Inflammatory macrophage treated with lipopolysaccharide for 4 hours (primary cell): ENCODE results near the gene CDK8.
"Not testable (repeated sequence)": the region's sequence is repeated elsewhere in the genome, so short reads cannot be mapped to it uniquely, and the experiment has no call there.

ENCODE experiments used
- DNase-seq: peaks from one replicate; pipeline ENCODE4 v3.0.0-alpha.2; 2020

CDK8 gene

GRCh38 chr13:26254583-26255111, 718 bp downstream of the CDK8 start:
- peak; percentile 57 for DNase-seq

- peak; percentile 0 for DNase-seq
Measured at GRCh38 chr13:26255115-26255514, 1.2 kb downstream of the CDK8 start.

- DNase-seq = peak; percentile 32
Measured at GRCh38 chr13:26255691-26256277, 1.9 kb downstream of the CDK8 start.

- DNase-seq = no peak
Measured at GRCh38 chr13:26257049-26257448, 3.1 kb downstream of the CDK8 start.

GRCh38 chr13:26259634-26260033, 5.7 kb downstream of the CDK8 start:
- no peak for DNase-seq

- no peak for DNase-seq
Measured at GRCh38 chr13:26262156-26262555, 8.2 kb downstream of the CDK8 start.

GRCh38 chr13:26266311-26266710, 12.4 kb downstream of the CDK8 start:
- no peak for DNase-seq

- no peak for DNase-seq
Measured at GRCh38 chr13:26270707-26271106, 16.8 kb downstream of the CDK8 start.

GRCh38 chr13:26272621-26273020, 18.7 kb downstream of the CDK8 start:
- no peak for DNase-seq

- no peak for DNase-seq
Measured at GRCh38 chr13:26280295-26280694, 26.4 kb downstream of the CDK8 start.

GRCh38 chr13:26280822-26281221, 26.9 kb downstream of the CDK8 start:
- no peak for DNase-seq

GRCh38 chr13:26285911-26286310, 32.0 kb downstream of the CDK8 start:
- not testable (repeated sequence) for DNase-seq

GRCh38 chr13:26288838-26289237, 34.9 kb downstream of the CDK8 start:
- not testable (repeated sequence) for DNase-seq

- DNase-seq = no peak
Measured at GRCh38 chr13:26295812-26296211, 41.9 kb downstream of the CDK8 start.

GRCh38 chr13:26299168-26299750, 45.3 kb downstream of the CDK8 start:
- DNase-seq = no peak

- peak; percentile 5 for DNase-seq
Measured at GRCh38 chr13:26300140-26300539, 46.2 kb downstream of the CDK8 start.

GRCh38 chr13:26305676-26306075, 51.7 kb downstream of the CDK8 start:
- no peak for DNase-seq

- no peak for DNase-seq
Measured at GRCh38 chr13:26307701-26308100, 53.8 kb downstream of the CDK8 start.

GRCh38 chr13:26308250-26308649, 54.3 kb downstream of the CDK8 start:
- DNase-seq = no peak

GRCh38 chr13:26308836-26309235, 54.9 kb downstream of the CDK8 start:
- DNase-seq = no peak

GRCh38 chr13:26310003-26310402, 56.1 kb downstream of the CDK8 start:
- no peak for DNase-seq

GRCh38 chr13:26310470-26310869, 56.5 kb downstream of the CDK8 start:
- DNase-seq = no peak

GRCh38 chr13:26312019-26312418, 58.1 kb downstream of the CDK8 start:
- not testable (repeated sequence) for DNase-seq

- DNase-seq = not testable (repeated sequence)
Measured at GRCh38 chr13:26316095-26316494, 62.2 kb downstream of the CDK8 start.

- no peak for DNase-seq
Measured at GRCh38 chr13:26320766-26321165, 66.8 kb downstream of the CDK8 start.
